Upper lobe of left lung (tissue), 4 donors: ENCODE results near the gene CSK.

Experiments used
- EP300 ChIP-seq, 4 donors: sonication (generic); formaldehyde crosslinking; IDR thresholded peaks; one replicate each; pipeline ENCODE4 v1.5.1; 2017; ENCODE audit warnings: antibody characterized with exemption in 4 of 4, control low read depth in 2 of 4
- POLR2A ChIP-seq, 4 donors: fragments of 450-650 bp; IDR thresholded peaks; one replicate each; pipeline ENCODE4 v1.5.1; 2016 to 2017; ENCODE audit warnings: antibody characterized with exemption in 4 of 4, mild to moderate bottlenecking in 2 of 4
- TF ChIP-seq, protein P1 (sequence below), 6 experiments: fragments of 450-650 bp in 4 of 6; fragments of 200-600 bp in 2 of 6; sonication (generic) in 2 of 6; IDR thresholded peaks; one replicate each; pipeline ENCODE4 v1.5.1; 2016 to 2019; ENCODE audit warnings: antibody characterized with exemption in 6 of 6

DNA sequence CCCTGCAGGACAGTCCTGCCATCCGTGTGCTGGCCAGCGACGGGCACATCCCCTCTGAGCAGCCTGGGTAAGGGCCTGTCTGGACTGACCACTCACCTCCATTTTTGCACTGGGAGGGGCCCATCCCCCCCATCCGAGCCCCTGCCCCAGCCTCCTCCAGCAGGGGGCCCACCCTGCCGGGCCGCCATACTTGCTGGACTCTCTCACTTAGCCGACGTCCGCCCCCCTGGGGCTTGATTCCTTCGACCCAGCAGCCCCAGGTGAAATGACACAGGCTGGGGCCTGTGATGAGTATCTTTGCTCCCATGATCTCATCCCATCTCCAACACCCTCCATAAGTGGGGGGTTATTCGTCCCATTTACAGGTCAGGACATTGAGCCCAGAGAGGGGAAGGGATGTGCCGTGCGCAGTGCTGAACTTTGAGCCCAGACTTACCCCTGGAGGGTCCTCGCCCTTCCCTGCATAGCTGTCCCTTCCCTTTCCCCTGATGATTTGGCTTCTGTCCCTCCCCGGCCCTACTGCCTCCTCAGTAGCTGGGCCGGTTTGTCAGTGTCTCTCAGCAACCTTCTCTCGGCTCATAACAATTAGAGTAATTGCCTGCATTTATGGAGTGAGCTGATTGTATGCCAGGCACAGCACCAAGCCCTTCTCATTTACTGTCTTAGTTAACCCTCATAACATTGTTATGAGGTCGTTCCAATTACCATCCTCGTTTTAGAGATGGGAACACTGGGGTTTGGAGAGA is 34.9 kb downstream of the CSK start:
- TF ChIP-seq POLR2A (IDR thresholded peaks at IDR 0.05) (no peak), EP300 (IDR thresholded peaks at IDR 0.05) (no peak)
- TF ChIP-seq, protein P1, sequence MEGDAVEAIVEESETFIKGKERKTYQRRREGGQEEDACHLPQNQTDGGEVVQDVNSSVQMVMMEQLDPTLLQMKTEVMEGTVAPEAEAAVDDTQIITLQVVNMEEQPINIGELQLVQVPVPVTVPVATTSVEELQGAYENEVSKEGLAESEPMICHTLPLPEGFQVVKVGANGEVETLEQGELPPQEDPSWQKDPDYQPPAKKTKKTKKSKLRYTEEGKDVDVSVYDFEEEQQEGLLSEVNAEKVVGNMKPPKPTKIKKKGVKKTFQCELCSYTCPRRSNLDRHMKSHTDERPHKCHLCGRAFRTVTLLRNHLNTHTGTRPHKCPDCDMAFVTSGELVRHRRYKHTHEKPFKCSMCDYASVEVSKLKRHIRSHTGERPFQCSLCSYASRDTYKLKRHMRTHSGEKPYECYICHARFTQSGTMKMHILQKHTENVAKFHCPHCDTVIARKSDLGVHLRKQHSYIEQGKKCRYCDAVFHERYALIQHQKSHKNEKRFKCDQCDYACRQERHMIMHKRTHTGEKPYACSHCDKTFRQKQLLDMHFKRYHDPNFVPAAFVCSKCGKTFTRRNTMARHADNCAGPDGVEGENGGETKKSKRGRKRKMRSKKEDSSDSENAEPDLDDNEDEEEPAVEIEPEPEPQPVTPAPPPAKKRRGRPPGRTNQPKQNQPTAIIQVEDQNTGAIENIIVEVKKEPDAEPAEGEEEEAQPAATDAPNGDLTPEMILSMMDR (IDR thresholded peaks at IDR 0.05), result no peak
